ENCODE results near the gene AIFM3. TPM values are rescaled to one million over a fixed set of nuclear protein-coding genes. Genes with fewer than 3 reads are reported as not detected.

AIFM3 gene
- polyA plus RNA-seq, 1 donor from 2014 or later, result 1.1 TPM

DNA sequence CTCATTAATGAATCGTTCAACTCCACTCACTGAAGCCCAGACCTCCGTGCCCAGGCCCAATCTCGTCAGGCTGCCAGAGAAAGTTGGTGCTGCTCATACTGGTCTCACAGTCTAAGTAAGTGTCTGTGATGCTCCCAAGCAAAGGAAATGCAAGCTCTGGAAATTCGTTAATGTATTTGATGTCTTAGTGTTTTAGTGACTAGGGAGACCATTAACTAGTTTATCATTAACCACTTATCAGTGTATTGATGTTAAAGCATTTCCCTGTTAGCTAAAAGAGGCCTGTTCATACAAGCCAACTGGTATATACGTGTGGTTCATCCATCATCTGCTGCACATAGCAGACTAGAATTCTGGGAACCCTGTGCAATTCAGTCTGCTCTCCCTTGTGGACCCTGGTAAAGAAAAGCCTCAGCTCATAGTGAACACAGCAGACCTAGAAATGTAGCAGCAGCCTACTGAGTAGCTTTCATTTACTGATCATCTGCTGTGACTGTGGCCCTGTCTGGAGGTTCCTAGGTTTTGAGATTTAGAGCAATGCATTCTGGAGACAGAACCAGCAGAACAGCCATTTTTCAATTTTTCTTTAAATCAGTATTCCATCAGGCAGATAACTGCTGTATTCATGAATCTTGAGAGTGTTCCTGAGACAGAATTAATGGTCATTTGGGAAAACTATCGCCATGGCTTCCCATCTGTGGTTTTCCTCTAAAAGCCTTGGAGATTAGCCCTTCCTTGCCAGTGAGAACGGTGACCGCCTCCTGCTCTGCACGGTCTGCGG, 15.7 kb upstream of the AIFM3 start:
- Histone ChIP-seq H3F3A (ENCODE audit: insufficient read depth, low read length, poor library complexity, severe bottlenecking) (no peaks in the 10 kb centered on the region), H3K9me3 (ENCODE audit: low read length) (no peaks in the 10 kb centered on the region), H3K27ac (ENCODE audit: low read length) (no peak overlapping the region), H3K4me3 (ENCODE audit: low read length) (no peak overlapping the region), H3K9ac (ENCODE audit: low read length) (no peak overlapping the region), H3K4me2 (ENCODE audit: low read length) (no peak overlapping the region), H3K9me2 (ENCODE audit: insufficient read depth, low read length) (no peaks in the 10 kb centered on the region), H3K79me2 (replicated peaks; ENCODE audit: insufficient read depth, low read length) (peaks cover 24% of the 10 kb centered on the region), H3K27me3 (ENCODE audit: insufficient read depth, low read depth, low read length) (peaks cover 2% of the 10 kb centered on the region), H4K20me1 (ENCODE audit: insufficient read depth) (no peaks in the 10 kb centered on the region), H2AFZ (ENCODE audit: low read depth, low read length) (no peak overlapping the region), H3K36me3 (ENCODE audit: insufficient read depth, low read length) (peaks cover 18% of the 10 kb centered on the region)
- no peak for TF ChIP-seq MXI1 (conservative IDR thresholded peaks at IDR 0.05; ENCODE audit: poor library complexity, severe bottlenecking)
- TF ChIP-seq TAF1 (IDR thresholded peaks at IDR 0.05; ENCODE audit: low read depth), result no peak
- no peak for TF ChIP-seq RAD21 (conservative IDR thresholded peaks at IDR 0.05)
- TF ChIP-seq, protein P1, sequence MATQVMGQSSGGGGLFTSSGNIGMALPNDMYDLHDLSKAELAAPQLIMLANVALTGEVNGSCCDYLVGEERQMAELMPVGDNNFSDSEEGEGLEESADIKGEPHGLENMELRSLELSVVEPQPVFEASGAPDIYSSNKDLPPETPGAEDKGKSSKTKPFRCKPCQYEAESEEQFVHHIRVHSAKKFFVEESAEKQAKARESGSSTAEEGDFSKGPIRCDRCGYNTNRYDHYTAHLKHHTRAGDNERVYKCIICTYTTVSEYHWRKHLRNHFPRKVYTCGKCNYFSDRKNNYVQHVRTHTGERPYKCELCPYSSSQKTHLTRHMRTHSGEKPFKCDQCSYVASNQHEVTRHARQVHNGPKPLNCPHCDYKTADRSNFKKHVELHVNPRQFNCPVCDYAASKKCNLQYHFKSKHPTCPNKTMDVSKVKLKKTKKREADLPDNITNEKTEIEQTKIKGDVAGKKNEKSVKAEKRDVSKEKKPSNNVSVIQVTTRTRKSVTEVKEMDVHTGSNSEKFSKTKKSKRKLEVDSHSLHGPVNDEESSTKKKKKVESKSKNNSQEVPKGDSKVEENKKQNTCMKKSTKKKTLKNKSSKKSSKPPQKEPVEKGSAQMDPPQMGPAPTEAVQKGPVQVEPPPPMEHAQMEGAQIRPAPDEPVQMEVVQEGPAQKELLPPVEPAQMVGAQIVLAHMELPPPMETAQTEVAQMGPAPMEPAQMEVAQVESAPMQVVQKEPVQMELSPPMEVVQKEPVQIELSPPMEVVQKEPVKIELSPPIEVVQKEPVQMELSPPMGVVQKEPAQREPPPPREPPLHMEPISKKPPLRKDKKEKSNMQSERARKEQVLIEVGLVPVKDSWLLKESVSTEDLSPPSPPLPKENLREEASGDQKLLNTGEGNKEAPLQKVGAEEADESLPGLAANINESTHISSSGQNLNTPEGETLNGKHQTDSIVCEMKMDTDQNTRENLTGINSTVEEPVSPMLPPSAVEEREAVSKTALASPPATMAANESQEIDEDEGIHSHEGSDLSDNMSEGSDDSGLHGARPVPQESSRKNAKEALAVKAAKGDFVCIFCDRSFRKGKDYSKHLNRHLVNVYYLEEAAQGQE (IDR thresholded peaks at IDR 0.05; ENCODE audit: borderline replicate concordance), result no peak
- TF ChIP-seq EZH2 (IDR thresholded peaks at IDR 0.05; ENCODE audit: borderline replicate concordance, insufficient read depth, low read length, poor library complexity, severe bottlenecking), result no peak
- TF ChIP-seq, protein P2, sequence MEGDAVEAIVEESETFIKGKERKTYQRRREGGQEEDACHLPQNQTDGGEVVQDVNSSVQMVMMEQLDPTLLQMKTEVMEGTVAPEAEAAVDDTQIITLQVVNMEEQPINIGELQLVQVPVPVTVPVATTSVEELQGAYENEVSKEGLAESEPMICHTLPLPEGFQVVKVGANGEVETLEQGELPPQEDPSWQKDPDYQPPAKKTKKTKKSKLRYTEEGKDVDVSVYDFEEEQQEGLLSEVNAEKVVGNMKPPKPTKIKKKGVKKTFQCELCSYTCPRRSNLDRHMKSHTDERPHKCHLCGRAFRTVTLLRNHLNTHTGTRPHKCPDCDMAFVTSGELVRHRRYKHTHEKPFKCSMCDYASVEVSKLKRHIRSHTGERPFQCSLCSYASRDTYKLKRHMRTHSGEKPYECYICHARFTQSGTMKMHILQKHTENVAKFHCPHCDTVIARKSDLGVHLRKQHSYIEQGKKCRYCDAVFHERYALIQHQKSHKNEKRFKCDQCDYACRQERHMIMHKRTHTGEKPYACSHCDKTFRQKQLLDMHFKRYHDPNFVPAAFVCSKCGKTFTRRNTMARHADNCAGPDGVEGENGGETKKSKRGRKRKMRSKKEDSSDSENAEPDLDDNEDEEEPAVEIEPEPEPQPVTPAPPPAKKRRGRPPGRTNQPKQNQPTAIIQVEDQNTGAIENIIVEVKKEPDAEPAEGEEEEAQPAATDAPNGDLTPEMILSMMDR (IDR thresholded peaks at IDR 0.05; ENCODE audit: poor library complexity, severe bottlenecking), result no peak
- no peak for TF ChIP-seq SMC3 (conservative IDR thresholded peaks at IDR 0.05; ENCODE audit: poor library complexity)

DNA sequence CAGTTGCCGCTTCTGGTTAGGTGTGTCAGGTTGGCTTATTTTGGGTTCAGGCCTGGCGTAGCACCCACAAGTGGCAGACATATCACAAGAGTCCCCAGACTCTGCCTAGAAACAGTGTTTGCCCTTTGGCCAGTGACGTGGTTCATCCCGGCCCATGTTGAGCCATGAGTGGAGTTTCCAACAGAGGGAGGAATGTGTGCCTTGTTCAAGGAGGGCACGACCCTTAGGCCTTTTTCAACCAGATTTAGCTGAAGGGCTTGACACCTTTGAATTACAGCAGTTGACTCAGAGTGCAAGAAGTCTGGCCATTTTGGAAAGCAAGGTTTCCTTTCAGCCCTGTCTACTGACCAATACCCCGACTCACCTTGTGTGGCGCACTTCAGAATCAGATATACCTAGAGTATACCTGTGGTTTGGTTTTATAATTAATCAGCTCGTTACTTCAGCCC, 15.1 kb upstream of the AIFM3 start:
- Histone ChIP-seq H3K4me3 (ENCODE audit: low read length) (no peak overlapping the region), H3K27me3 (ENCODE audit: insufficient read depth, low read depth, low read length) (peaks cover 8% of the 10 kb centered on the region), H3K9me3 (ENCODE audit: low read length) (no peaks in the 10 kb centered on the region), H3K9ac (ENCODE audit: low read length) (no peak overlapping the region), H4K20me1 (ENCODE audit: insufficient read depth) (no peaks in the 10 kb centered on the region), H3K4me2 (ENCODE audit: low read length) (no peak overlapping the region), H3K36me3 (ENCODE audit: insufficient read depth, low read length) (peaks cover 18% of the 10 kb centered on the region), H2AFZ (ENCODE audit: low read depth, low read length) (no peak overlapping the region), H3F3A (ENCODE audit: insufficient read depth, low read length, poor library complexity, severe bottlenecking) (no peaks in the 10 kb centered on the region), H3K9me2 (ENCODE audit: insufficient read depth, low read length) (no peaks in the 10 kb centered on the region), H3K79me2 (replicated peaks; ENCODE audit: insufficient read depth, low read length) (peaks cover 18% of the 10 kb centered on the region), H3K27ac (ENCODE audit: low read length) (no peak overlapping the region)
- TF ChIP-seq, protein P1 (IDR thresholded peaks at IDR 0.05; ENCODE audit: borderline replicate concordance), result no peak
- TF ChIP-seq SMC3 (conservative IDR thresholded peaks at IDR 0.05; ENCODE audit: poor library complexity) (no peak), TAF1 (IDR thresholded peaks at IDR 0.05; ENCODE audit: low read depth) (no peak), EZH2 (IDR thresholded peaks at IDR 0.05; ENCODE audit: borderline replicate concordance, insufficient read depth, low read length, poor library complexity, severe bottlenecking) (no peak), POLR2AphosphoS5 (IDR thresholded peaks at IDR 0.05) (no peak), MXI1 (conservative IDR thresholded peaks at IDR 0.05; ENCODE audit: poor library complexity, severe bottlenecking) (no peak), EP300 (conservative IDR thresholded peaks at IDR 0.05; ENCODE audit: poor library complexity, severe bottlenecking) (no peak), RAD21 (conservative IDR thresholded peaks at IDR 0.05) (no peak)
- TF ChIP-seq, protein P2 (IDR thresholded peaks at IDR 0.05; ENCODE audit: poor library complexity, severe bottlenecking), result no peak

All from neural cell (in vitro differentiated cells).